Activated T-cell treated with anti-CD3 and anti-CD28 coated beads for 4 hours (primary cell): Measurements from ENCODE around the gene SMTNL1.
A peak's percentile ranks its signal among the peaks of the same experiment; 100 is the strongest.

Source experiments
- DNase-seq: peaks from one replicate; pipeline ENCODE4 v3.0.0-alpha.2; 2020

SMTNL1 gene

GRCh38 chr11:57536947-57537619 lies at the start of gene SMTNL1:
Gene SMTNL1 (plus strand): TSS chr11:57537595. CDS start chr11:57542643, 5,048 bp downstream.
- DNase-seq: no peak

GRCh38 chr11:57487920-57488659 lies 49.3 kb upstream of the SMTNL1 start:
- no peak for DNase-seq

- DNase-seq: no peak
Observed at GRCh38 chr11:57490456-57491248, 46.7 kb upstream of the SMTNL1 start.

GRCh38 chr11:57491371-57492061 lies 45.9 kb upstream of the SMTNL1 start:
- DNase-seq: no peak

GRCh38 chr11:57493507-57494503 lies 43.6 kb upstream of the SMTNL1 start:
- DNase-seq: peak; percentile 82

- no peak for DNase-seq
Observed at GRCh38 chr11:57496109-57496820, 41.1 kb upstream of the SMTNL1 start.

GRCh38 chr11:57497303-57498247 lies 39.8 kb upstream of the SMTNL1 start:
- no peak for DNase-seq

GRCh38 chr11:57498540-57498939 lies 38.9 kb upstream of the SMTNL1 start:
- no peak for DNase-seq

GRCh38 chr11:57499413-57499982 lies 37.9 kb upstream of the SMTNL1 start:
- DNase-seq: no peak

- DNase-seq: no peak
Observed at GRCh38 chr11:57499983-57500461, 37.4 kb upstream of the SMTNL1 start.

GRCh38 chr11:57500515-57500914 lies 36.9 kb upstream of the SMTNL1 start:
- no peak for DNase-seq

GRCh38 chr11:57500926-57501325 lies 36.5 kb upstream of the SMTNL1 start:
- no peak for DNase-seq

GRCh38 chr11:57501953-57502352 lies 35.4 kb upstream of the SMTNL1 start:
- DNase-seq: no peak

- DNase-seq: no peak
Observed at GRCh38 chr11:57502376-57502775, 35.0 kb upstream of the SMTNL1 start.

- no peak for DNase-seq
Observed at GRCh38 chr11:57502870-57503269, 34.5 kb upstream of the SMTNL1 start.

- DNase-seq: no peak
Observed at GRCh38 chr11:57504511-57504910, 32.9 kb upstream of the SMTNL1 start.

GRCh38 chr11:57506522-57506921 lies 30.9 kb upstream of the SMTNL1 start:
- no peak for DNase-seq

- no peak for DNase-seq
Observed at GRCh38 chr11:57508341-57509170, 28.8 kb upstream of the SMTNL1 start.
